HEK293T (cell line): Measurements from ENCODE around the gene MDM2.
"Not testable (repeated sequence)": the region's sequence is repeated elsewhere in the genome, so short reads cannot be mapped to it uniquely, and the experiment has no call there.

ENCODE experiments used
- CTCF ChIA-PET: fragments of 350-600 bp; formaldehyde crosslinking; extraction: SDS; loops from one replicate; lab custom pipeline; 2021; ENCODE audit warnings: antibody characterized with exemption, inconsistent platforms; lab: Yijun Ruan, JAX
- POLR2A ChIA-PET: fragments of 350-600 bp; formaldehyde crosslinking; extraction: SDS; loops from one replicate; lab custom pipeline; 2020; ENCODE audit warnings: antibody characterized with exemption, inconsistent platforms; lab: Yijun Ruan, JAX
- DNase-seq: peaks from one replicate; pipeline ENCODE4 v3.0.0; 2012; ENCODE audit warnings: mixed read lengths; ENCODE audit errors: extremely low spot score
- ARNT ChIP-seq: fragments of 450-650 bp; IDR thresholded peaks from 2 replicates; pipeline ENCODE4 v1.6.1; 2017; ENCODE audit warnings: mild to moderate bottlenecking
- BHLHE40 ChIP-seq: fragments of 450-650 bp; IDR thresholded peaks from 2 replicates; pipeline ENCODE4 v1.6.1; 2016; ENCODE audit warnings: mild to moderate bottlenecking, moderate library complexity, borderline replicate concordance
- CTBP1 ChIP-seq: fragments of 450-650 bp; IDR thresholded peaks from 2 replicates; pipeline ENCODE4 v1.6.1; 2016; ENCODE audit warnings: borderline replicate concordance
- ELF4 ChIP-seq: fragments of 450-650 bp; IDR thresholded peaks from 2 replicates; pipeline ENCODE4 v1.6.1; 2017; ENCODE audit warnings: antibody characterized with exemption
- FOXA1 ChIP-seq: fragments of 450-650 bp; IDR thresholded peaks from 2 replicates; pipeline ENCODE4 v1.6.1; 2016; ENCODE audit warnings: mild to moderate bottlenecking
- FOXK2 ChIP-seq: fragments of 450-650 bp; IDR thresholded peaks from 2 replicates; pipeline ENCODE4 v1.6.1; 2016; ENCODE audit warnings: mild to moderate bottlenecking
- FOXM1 ChIP-seq: fragments of 450-650 bp; IDR thresholded peaks from 2 replicates; pipeline ENCODE4 v1.6.1; 2017; ENCODE audit warnings: mild to moderate bottlenecking, borderline replicate concordance
- HDGF ChIP-seq: fragments of 450-650 bp; IDR thresholded peaks from 2 replicates; pipeline ENCODE4 v1.6.1; 2017; ENCODE audit warnings: antibody characterized with exemption, borderline replicate concordance
- L3MBTL2 ChIP-seq: fragments of 450-650 bp; conservative IDR thresholded peaks from 2 replicates; pipeline ENCODE4 v1.6.1; 2016; ENCODE audit warnings: mild to moderate bottlenecking
- LEF1 ChIP-seq: fragments of 450-650 bp; IDR thresholded peaks from 2 replicates; pipeline ENCODE4 v1.6.1; 2017; ENCODE audit warnings: mild to moderate bottlenecking, borderline replicate concordance
- NFRKB ChIP-seq: fragments of 450-650 bp; IDR thresholded peaks from 2 replicates; pipeline ENCODE4 v1.6.1; 2016; ENCODE audit warnings: mild to moderate bottlenecking, moderate library complexity
- SP1 ChIP-seq: fragments of 450-650 bp; IDR thresholded peaks from 2 replicates; pipeline ENCODE4 v1.6.1; 2017
- SUZ12 ChIP-seq: fragments of 450-650 bp; IDR thresholded peaks from 2 replicates; pipeline ENCODE4 v1.6.1; 2016; ENCODE audit warnings: mild to moderate bottlenecking
- TARDBP ChIP-seq: fragments of 450-650 bp; IDR thresholded peaks from 2 replicates; pipeline ENCODE4 v1.6.1; 2016
- ZNF384 ChIP-seq: fragments of 450-650 bp; IDR thresholded peaks from 2 replicates; pipeline ENCODE4 v1.6.1; 2016
- TF ChIP-seq, protein P1 (sequence below): fragments of 450-650 bp; IDR thresholded peaks from 2 replicates; pipeline ENCODE4 v1.6.1; 2016

Gene MDM2

DNA sequence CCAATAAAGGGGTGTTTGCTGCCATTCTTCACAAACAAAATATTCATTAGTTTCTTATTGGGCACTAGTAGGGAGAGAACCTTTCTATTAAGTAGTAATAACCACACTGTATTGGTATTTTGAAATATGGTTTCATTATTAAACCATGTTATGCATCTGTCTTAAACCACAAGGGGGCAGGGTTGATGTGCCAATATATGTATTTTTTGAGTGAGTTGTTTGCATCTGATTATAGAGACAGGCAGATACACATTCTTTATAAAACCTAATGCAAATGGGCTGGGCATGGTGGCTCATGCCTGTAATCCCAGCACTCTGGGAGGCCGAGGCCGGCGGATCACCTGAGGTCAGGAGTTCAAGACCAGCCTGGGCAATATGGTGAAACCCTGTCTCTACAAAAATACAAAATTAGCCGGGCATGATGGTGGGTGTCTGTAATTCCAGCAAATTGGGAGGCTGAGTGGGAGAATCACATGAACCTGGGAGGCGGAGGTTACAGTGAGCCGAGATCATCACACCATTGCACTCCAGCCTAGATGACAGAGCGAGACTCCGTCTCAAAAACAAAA is 56.0 kb downstream of the MDM2 start:
- POLR2A ChIA-PET, CTCF ChIA-PET: not testable (repeated sequence)

DNA sequence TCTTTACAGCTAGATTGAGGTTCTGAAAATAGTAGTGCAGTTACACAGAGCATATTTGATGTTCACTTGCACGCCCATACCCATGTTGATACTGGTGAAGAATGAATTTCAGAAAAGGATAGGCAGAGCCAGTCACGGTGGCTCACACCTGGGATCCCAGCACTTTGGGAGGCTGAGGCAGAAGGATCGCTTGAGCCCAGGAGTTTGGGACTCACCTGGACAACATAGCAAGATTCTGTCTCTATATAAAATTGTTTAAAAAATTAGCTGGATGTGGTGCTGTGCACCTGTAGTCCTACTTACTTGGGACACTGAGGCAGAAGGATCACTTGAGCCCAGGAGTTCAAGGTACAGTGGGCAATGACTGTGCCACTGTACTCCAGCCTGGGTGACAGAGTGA is 56.6 kb downstream of the MDM2 start:
- no peak for DNase-seq
- ChIA-PET CTCF (no interaction called here), POLR2A (no interaction called here)
- TF ChIP-seq HDGF (no peak), LEF1 (no peak), CTBP1 (no peak), SP1 (no peak), FOXK2 (no peak), SUZ12 (no peak)
- TF ChIP-seq, protein P1, sequence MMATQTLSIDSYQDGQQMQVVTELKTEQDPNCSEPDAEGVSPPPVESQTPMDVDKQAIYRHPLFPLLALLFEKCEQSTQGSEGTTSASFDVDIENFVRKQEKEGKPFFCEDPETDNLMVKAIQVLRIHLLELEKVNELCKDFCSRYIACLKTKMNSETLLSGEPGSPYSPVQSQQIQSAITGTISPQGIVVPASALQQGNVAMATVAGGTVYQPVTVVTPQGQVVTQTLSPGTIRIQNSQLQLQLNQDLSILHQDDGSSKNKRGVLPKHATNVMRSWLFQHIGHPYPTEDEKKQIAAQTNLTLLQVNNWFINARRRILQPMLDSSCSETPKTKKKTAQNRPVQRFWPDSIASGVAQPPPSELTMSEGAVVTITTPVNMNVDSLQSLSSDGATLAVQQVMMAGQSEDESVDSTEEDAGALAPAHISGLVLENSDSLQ: no peak

More for the DNA sequence above, 56.0 kb downstream of the MDM2 start:
- TF ChIP-seq, protein P1: peak; percentile 31; the same call in 1 of the 2 replicates
- DNase-seq: peak; percentile 25

DNA sequence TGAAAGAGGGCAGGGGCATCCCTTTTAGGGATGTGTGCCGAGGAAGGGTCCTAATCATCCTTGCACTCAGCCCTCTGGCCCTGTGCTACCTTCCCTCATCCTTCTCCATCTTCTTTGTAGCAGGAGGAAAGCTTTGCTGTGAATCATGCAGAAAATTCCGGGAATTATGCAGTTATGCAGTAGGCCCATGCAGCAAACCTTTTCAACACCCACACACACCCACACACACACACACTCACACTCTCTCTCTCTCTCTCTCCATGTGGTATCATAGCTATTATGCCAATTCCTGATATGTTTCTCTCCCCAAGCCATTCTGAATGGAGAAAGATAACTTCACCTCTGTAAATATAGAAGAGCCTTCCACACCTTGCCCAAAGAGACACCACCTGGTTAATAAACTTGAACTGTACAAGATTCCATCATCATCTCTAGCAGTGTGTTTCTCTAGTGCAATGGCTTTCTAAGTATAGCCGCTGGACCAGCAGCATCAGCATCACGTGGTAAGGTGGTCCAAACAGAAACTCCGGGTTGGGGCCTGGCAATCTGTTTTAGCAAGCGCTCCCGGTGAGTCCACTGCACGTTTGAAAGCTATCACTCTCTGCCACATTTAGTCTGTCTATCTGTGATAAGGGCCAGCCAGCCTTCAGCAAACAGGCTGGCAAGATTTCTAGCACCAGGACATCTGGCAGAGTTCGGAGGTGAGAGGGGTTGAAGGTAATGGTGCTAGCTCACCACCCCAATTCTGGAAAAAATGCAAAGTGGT is 57.6 kb downstream of the MDM2 start:
- POLR2A ChIA-PET: no interaction called here
- TF ChIP-seq, protein P1: no peak
- no peak for TF ChIP-seq FOXK2
- no peak for TF ChIP-seq ARNT
- TF ChIP-seq ELF4: no peak
- TF ChIP-seq SUZ12: no peak
- TF ChIP-seq TARDBP: no peak
- TF ChIP-seq ZNF384: no peak
- TF ChIP-seq LEF1: no peak
- no peak for TF ChIP-seq CTBP1
- no peak for TF ChIP-seq SP1
- no peak for TF ChIP-seq FOXM1
- no peak for TF ChIP-seq NFRKB
- no peak for TF ChIP-seq HDGF
- TF ChIP-seq L3MBTL2: no peak
- no peak for TF ChIP-seq BHLHE40
- TF ChIP-seq FOXA1: no peak
- DNase-seq: no peak
- CTCF ChIA-PET: no interaction called here

DNA sequence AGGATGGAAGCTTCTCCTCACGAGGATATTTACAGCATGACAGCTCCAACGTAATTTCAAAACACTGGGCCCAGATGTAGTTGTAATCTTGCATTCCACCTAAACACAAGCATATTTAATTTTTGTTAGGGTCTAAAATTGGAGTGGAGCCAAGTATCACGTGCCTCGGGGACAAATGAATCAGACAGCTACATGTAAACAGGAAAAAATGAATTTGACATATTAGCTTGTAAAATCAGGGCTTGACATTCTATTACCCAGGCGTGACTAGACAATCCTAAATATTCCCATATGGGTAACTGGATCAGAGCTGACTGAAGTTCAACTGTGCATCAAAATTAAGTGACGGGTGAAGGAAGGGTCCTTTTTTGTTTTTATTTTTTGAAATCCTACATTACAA is 59.0 kb downstream of the MDM2 start:
- ChIA-PET CTCF (no interaction called here), POLR2A (no interaction called here)
- TF ChIP-seq LEF1 (no peak), CTBP1 (no peak), HDGF (no peak), L3MBTL2 (no peak), FOXM1 (no peak), FOXK2 (no peak), BHLHE40 (no peak), ZNF384 (no peak), TARDBP (no peak), ELF4 (no peak), SP1 (no peak), NFRKB (no peak), FOXA1 (no peak), ARNT (no peak), SUZ12 (no peak)
- TF ChIP-seq, protein P1: no peak
- DNase-seq: no peak

DNA sequence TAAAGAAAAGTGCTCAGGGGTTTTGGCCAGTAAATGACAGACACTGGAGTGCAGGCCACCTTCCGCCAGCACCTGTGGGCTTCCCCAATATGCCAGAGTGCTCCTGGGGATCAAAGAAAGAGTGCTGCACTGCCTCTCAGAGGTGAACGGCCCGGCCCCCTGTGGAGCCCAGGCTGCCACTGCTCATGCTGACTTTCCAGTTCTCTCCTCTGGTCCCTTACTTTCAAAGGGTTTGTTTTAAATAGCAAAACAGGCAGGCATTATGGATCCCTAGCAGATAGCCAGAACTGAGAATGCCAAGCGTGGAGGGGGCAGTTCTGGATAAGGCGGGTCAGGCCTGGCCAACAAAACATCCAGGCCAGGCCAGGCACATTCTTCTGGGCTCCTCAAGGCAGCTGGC is 59.6 kb downstream of the MDM2 start:
- no peak for TF ChIP-seq L3MBTL2
- ChIA-PET CTCF (no interaction called here), POLR2A (no interaction called here)
- no peak for DNase-seq

DNA sequence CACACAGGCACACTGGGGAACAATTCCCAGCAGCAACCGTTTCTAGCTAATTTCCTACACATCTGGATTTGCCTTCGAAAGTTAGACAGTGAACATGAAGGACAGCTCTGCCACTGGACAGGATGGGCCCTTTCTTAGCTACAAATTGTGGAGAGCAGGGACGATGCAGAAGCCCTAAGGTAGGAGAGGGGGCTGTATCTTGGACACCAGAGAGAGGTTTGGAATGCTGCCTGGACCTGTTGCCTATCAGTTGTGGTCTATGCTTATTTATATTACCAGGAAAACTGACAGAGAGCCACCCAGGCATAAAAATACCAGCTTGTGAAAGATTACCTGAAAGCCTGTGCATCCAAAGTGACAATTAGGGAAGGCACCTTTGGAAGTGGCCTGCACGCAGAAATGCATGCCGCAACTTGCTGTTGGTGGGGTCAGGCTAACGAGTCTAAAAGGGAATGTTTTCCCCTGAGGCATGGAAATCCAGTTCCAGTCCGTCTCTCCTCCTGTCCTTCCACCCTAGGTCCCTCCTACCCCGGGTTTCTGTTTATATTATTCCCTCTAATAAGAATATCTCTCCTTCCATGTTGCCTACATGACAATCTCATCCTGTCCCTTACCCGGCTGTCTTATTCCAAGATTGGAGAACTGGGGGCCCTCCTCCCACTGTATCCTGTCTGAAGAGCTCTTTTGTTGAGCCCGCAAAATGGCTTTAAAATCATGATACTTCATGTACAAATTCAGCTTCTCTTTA is 60.2 kb downstream of the MDM2 start:
- TF ChIP-seq SUZ12 (no peak), LEF1 (no peak), CTBP1 (no peak), ZNF384 (no peak), BHLHE40 (no peak), L3MBTL2 (no peak), FOXM1 (no peak), ELF4 (no peak), TARDBP (no peak), NFRKB (no peak), HDGF (no peak), FOXK2 (no peak), SP1 (no peak), ARNT (no peak), FOXA1 (no peak)
- TF ChIP-seq, protein P1: no peak
- no peak for DNase-seq
- ChIA-PET POLR2A (no interaction called here), CTCF (interaction anchor here (1.3 kb wide), 1 partner anchor 202 kb away, joined by 3 read pairs; no protein-coding TSS in a partner anchor)
